CD14-positive monocyte (primary cell): ENCODE measurements around the gene PCA3. TPM values are rescaled to one million over a fixed set of nuclear protein-coding genes. Genes with fewer than 3 reads are reported as not detected.

Source experiments
- DNase-seq, 3 donors: peaks; one replicate each; pipeline ENCODE4 v3.0.0-alpha.2; 2011 to 2022
- H2AFZ ChIP-seq: 2 replicates; pipeline ENCODE4 v1.6.0; 2012; ENCODE audit warnings: mild to moderate bottlenecking, low read depth, low read length, inconsistent platforms; ENCODE audit not compliant: insufficient read depth, poor library complexity, severe bottlenecking
- H3K27ac ChIP-seq, 2 donors: 1 replicate in 1 of 2; 2 replicates in 1 of 2; pipeline ENCODE4 v1.5.1; 2012 to 2013; ENCODE audit warnings: low read length in 2 of 2, control low read depth in 1 of 2, inconsistent platforms in 1 of 2, low read depth in 1 of 2, mild to moderate bottlenecking in 1 of 2
- H3K27me3 ChIP-seq, 2 donors: one replicate each; pipeline versions ENCODE4 v1.6.0 to v1.6.1; 2011 to 2013; ENCODE audit warnings: low read length in 2 of 2; ENCODE audit not compliant: control insufficient read depth in 2 of 2, insufficient read depth in 2 of 2
- H3K36me3 ChIP-seq, 2 donors: replicated peaks in 1 of 2; 1 replicate in 1 of 2; 2 replicates in 1 of 2; pipeline versions ENCODE4 v1.5.1 to v1.6.1; 2012 to 2013; ENCODE audit warnings: low read length in 2 of 2, control low read depth in 1 of 2, inconsistent platforms in 1 of 2, mild to moderate bottlenecking in 1 of 2; ENCODE audit not compliant: insufficient read depth in 2 of 2, control insufficient read depth in 1 of 2
- H3K4me1 ChIP-seq, 2 donors: 1 replicate in 1 of 2; 2 replicates in 1 of 2; pipeline versions ENCODE4 v1.5.1 to v1.6.1; 2012 to 2013; ENCODE audit warnings: low read length in 2 of 2, control low read depth in 1 of 2, inconsistent platforms in 1 of 2, mild to moderate bottlenecking in 1 of 2, moderate library complexity in 1 of 2; ENCODE audit not compliant: insufficient read depth in 2 of 2, control insufficient read depth in 1 of 2
- H3K4me2 ChIP-seq: replicated peaks from 2 replicates; pipeline ENCODE3; 2012; ENCODE audit warnings: low read length, moderate library complexity, mild to moderate bottlenecking; ENCODE audit not compliant: poor library complexity, severe bottlenecking; ENCODE audit errors: extremely low read depth
- H3K4me3 ChIP-seq, 3 experiments: fragments of 200-600 bp in 1 of 3; sonication (generic) in 1 of 3; replicated peaks in 1 of 3; 1 replicate in 2 of 3; 2 replicates in 1 of 3; pipeline ENCODE4 v1.5.1; 2011 to 2013; ENCODE audit warnings: low read length in 3 of 3, mild to moderate bottlenecking in 3 of 3, control low read depth in 2 of 3, low read depth in 2 of 3, inconsistent platforms in 1 of 3, moderate library complexity in 1 of 3
- H3K79me2 ChIP-seq: 2 replicates; pipeline ENCODE4 v1.6.0; 2012; ENCODE audit warnings: mild to moderate bottlenecking, control low read depth, inconsistent platforms, low read length, moderate library complexity; ENCODE audit not compliant: insufficient read depth
- H3K9ac ChIP-seq: 2 replicates; pipeline ENCODE4 v1.6.0; 2017; ENCODE audit warnings: low read length, mild to moderate bottlenecking; ENCODE audit not compliant: insufficient read depth, poor library complexity, severe bottlenecking
- H3K9me3 ChIP-seq, 2 donors: replicated peaks in 1 of 2; 1 replicate in 1 of 2; 2 replicates in 1 of 2; pipeline versions ENCODE4 v1.5.1 to v1.6.1; 2012 to 2013; ENCODE audit warnings: low read length in 2 of 2, control low read depth in 1 of 2; ENCODE audit not compliant: control insufficient read depth in 1 of 2, insufficient read depth in 1 of 2
- H4K20me1 ChIP-seq: 2 replicates; pipeline ENCODE4 v1.6.0; 2012; ENCODE audit warnings: mild to moderate bottlenecking, low read length, control low read depth, moderate library complexity; ENCODE audit not compliant: insufficient read depth
- H3K27ac Mint-ChIP-seq, 7 donors: one replicate each; pipeline ENCODE4 v1.8.0; 2020; ENCODE audit warnings: mild to moderate bottlenecking in 7 of 7, mixed read lengths in 7 of 7, moderate library complexity in 6 of 7, inconsistent platforms in 2 of 7
- H3K27me3 Mint-ChIP-seq, 3 donors: one replicate each; pipeline ENCODE4 v1.8.0; 2021 to 2022; ENCODE audit warnings: low read depth in 3 of 3, mild to moderate bottlenecking in 3 of 3, mixed read lengths in 3 of 3, moderate library complexity in 3 of 3, inconsistent platforms in 1 of 3
- H3K36me3 Mint-ChIP-seq, 2 donors: one replicate each; pipeline ENCODE4 v1.8.0; 2020; ENCODE audit warnings: mixed read lengths in 2 of 2, inconsistent platforms in 1 of 2, mild to moderate bottlenecking in 1 of 2
- H3K4me1 Mint-ChIP-seq: one replicate; pipeline ENCODE4 v1.8.0; 2020; ENCODE audit warnings: mild to moderate bottlenecking, mixed read lengths
- H3K4me3 Mint-ChIP-seq, 2 donors: one replicate each; pipeline ENCODE4 v1.8.0; 2020; ENCODE audit warnings: mild to moderate bottlenecking in 2 of 2, mixed read lengths in 2 of 2, moderate library complexity in 1 of 2
- H3K9me3 Mint-ChIP-seq, 7 donors: one replicate each; pipeline ENCODE4 v1.8.0; 2020 to 2022; ENCODE audit warnings: mixed read lengths in 7 of 7, mild to moderate bottlenecking in 6 of 7, moderate library complexity in 6 of 7, inconsistent platforms in 2 of 7
- WGBS: methylation state at CpG from one replicate; pipeline ENCODE4 v1.1.5; 2013; ENCODE audit warnings: missing lambda C conversion rate; ENCODE audit not compliant: insufficient coverage; 5-methylcytosine and 5-hydroxymethylcytosine counted together
- intact Hi-C, 2 donors: fragments of 100-400 bp; cut with micrococcal nuclease; formaldehyde crosslinking; loops; one replicate each; pipeline versions ENCODE4 v1.15.0 to v1.15.1; 2023
- polyA plus RNA-seq, 3 donors: library from polyadenylated mRNA; depleted of rRNA in 1 of 3; unstranded in 2 of 3; stranded (reverse) in 1 of 3; fragments of 300-500 nt in 2 of 3; fragments of >200 nt in 1 of 3; fragmentation: Illumina TruSeq in 2 of 3; gene quantifications; 1 replicate in 2 of 3; 2 replicates in 1 of 3; pipeline ENCODE4 v1.2.3, GENCODE V29; 2012 to 2021
- TF ChIP-seq, protein P1 (sequence below): fragments of 200-600 bp; IDR thresholded peaks from one replicate; pipeline ENCODE4 v1.8.0; 2022; ENCODE audit warnings: antibody characterized with exemption, mild to moderate bottlenecking

Gene PCA3
- polyA plus RNA-seq, 3 donors, result 0.04 TPM; not detected in 2

DNA sequence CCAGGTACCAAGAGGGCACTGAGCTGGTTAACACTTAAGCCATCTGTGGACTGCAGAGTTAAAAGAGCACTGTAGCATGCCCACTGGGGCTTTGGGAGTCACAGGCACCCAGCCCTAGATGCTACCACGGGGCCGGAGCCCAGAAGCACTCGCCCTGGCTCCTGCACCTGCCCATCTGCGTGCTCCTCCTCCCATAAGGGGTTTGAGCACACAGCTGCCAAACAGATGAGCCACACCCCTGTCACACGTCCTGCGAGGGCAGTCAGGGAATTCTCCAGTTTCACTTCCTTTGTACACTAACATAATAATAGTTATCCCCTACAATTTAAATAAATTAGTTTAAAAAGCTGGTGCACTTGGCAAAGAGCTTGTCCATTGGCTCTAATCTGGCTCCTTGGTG lies 4.5 kb upstream of the PCA3 start:
- no peak overlapping the region for H3K4me2 ChIP-seq
- no peaks in the 10 kb centered on the region for H3K9me3 Mint-ChIP-seq
- H4K20me1 ChIP-seq, result no peaks in the 10 kb centered on the region
- H3K27me3 Mint-ChIP-seq, result peaks cover 0 to 6% (median 2%) of the 10 kb centered on the region in 3 donors
- H3K9ac ChIP-seq, result no peak overlapping the region
- no peak overlapping the region for H3K27ac ChIP-seq
- peak in 1 of 3 donors; percentile 8 for DNase-seq
- no peak overlapping the region for H2AFZ ChIP-seq
- no peaks in the 10 kb centered on the region for H3K79me2 ChIP-seq
- WGBS, result 37% methylated on average over 6 of the region's 6 CpGs
- peaks cover 0 to 5% of the 10 kb centered on the region in 2 donors for H3K4me1 ChIP-seq
- H3K27me3 ChIP-seq, result no peaks in the 10 kb centered on the region
- H3K4me3 Mint-ChIP-seq, result no peak overlapping the region
- H3K36me3 ChIP-seq, result no peaks in the 10 kb centered on the region
- H3K27ac Mint-ChIP-seq, result no peak overlapping the region
- intact Hi-C loops, result no loop called here
- H3K4me1 Mint-ChIP-seq, result peaks cover 15% of the 10 kb centered on the region
- TF ChIP-seq, protein P1, sequence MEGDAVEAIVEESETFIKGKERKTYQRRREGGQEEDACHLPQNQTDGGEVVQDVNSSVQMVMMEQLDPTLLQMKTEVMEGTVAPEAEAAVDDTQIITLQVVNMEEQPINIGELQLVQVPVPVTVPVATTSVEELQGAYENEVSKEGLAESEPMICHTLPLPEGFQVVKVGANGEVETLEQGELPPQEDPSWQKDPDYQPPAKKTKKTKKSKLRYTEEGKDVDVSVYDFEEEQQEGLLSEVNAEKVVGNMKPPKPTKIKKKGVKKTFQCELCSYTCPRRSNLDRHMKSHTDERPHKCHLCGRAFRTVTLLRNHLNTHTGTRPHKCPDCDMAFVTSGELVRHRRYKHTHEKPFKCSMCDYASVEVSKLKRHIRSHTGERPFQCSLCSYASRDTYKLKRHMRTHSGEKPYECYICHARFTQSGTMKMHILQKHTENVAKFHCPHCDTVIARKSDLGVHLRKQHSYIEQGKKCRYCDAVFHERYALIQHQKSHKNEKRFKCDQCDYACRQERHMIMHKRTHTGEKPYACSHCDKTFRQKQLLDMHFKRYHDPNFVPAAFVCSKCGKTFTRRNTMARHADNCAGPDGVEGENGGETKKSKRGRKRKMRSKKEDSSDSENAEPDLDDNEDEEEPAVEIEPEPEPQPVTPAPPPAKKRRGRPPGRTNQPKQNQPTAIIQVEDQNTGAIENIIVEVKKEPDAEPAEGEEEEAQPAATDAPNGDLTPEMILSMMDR, result no peak
- no peak overlapping the region for H3K4me3 ChIP-seq
- H3K36me3 Mint-ChIP-seq, result no peaks in the 10 kb centered on the region
- H3K9me3 ChIP-seq, result no peaks in the 10 kb centered on the region

DNA sequence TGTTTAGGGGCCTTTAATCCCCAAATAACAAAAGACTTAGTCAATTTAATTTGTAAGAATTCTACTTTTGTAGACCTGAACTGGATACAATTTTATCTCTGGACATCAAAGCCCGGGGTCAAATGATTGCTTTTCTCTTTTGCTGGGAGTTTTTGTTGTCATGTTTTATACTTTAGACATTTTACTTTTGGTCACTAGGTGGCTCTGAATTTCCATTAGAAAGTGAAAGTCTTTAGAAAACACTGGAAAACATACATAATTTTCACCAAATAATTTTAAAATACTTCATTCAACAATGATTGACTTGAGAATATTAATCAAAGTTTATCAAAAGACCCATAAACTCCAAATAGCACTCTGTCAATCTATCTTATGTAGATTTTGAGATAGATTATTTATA lies 2.8 kb upstream of the PCA3 start:
- Histone ChIP-seq H3K9ac (no peak overlapping the region), H3K27me3 (no peaks in the 10 kb centered on the region), H3K27ac (no peak overlapping the region), H2AFZ (no peak overlapping the region), H3K9me3 (no peaks in the 10 kb centered on the region), H3K4me2 (no peak overlapping the region), H3K4me3 (no peak overlapping the region), H3K4me1 (peaks cover 0 to 5% of the 10 kb centered on the region in 2 donors), H3K36me3 (no peaks in the 10 kb centered on the region), H4K20me1 (no peaks in the 10 kb centered on the region), H3K79me2 (no peaks in the 10 kb centered on the region)
- peaks cover 9% of the 10 kb centered on the region for H3K4me1 Mint-ChIP-seq
- WGBS, result no CpG with 5 or more reads among the region's 1 CpG
- peaks cover 1 to 7% (median 2%) of the 10 kb centered on the region in 3 donors for H3K27me3 Mint-ChIP-seq
- intact Hi-C loops, result no loop called here
- H3K9me3 Mint-ChIP-seq, result no peaks in the 10 kb centered on the region
- no peaks in the 10 kb centered on the region for H3K36me3 Mint-ChIP-seq
- H3K27ac Mint-ChIP-seq, result no peak overlapping the region
- no peak for DNase-seq
- TF ChIP-seq, protein P1, result peak; percentile 20
- H3K4me3 Mint-ChIP-seq, result no peak overlapping the region
